GM12865 (cell line): ENCODE results near the gene DISP2.

Experiments used
- DNase-seq: peaks from one replicate; pipeline ENCODE4 v3.0.0; 2010; ENCODE audit warnings: low read depth
- H3K4me3 ChIP-seq: 2 replicates; pipeline ENCODE4 v1.5.1; 2011; ENCODE audit warnings: mild to moderate bottlenecking, low read depth, low read length, control low read depth
- CTCF ChIP-seq: IDR thresholded peaks from 2 replicates; pipeline ENCODE4 v1.5.1; 2011; ENCODE audit warnings: low read length, control low read depth, low read depth, inconsistent platforms; ENCODE audit not compliant: insufficient read depth; ENCODE audit errors: missing control alignments

The DISP2 gene

GRCh38 chr15:40313531-40314398, 44.3 kb upstream of the DISP2 start:
- TF ChIP-seq CTCF = no peak
- peak; percentile 39 for DNase-seq
- H3K4me3 ChIP-seq = no peak overlapping the region

GRCh38 chr15:40314723-40315276, 43.2 kb upstream of the DISP2 start:
- H3K4me3 ChIP-seq = no peak overlapping the region
- no peak for DNase-seq
- TF ChIP-seq CTCF = no peak

GRCh38 chr15:40316931-40317330, 41.1 kb upstream of the DISP2 start:
- H3K4me3 ChIP-seq = no peak overlapping the region
- DNase-seq = no peak
- TF ChIP-seq CTCF = no peak

- TF ChIP-seq CTCF = no peak
- no peak for DNase-seq
- H3K4me3 ChIP-seq = no peak overlapping the region
Measured at GRCh38 chr15:40317580-40317979, 40.4 kb upstream of the DISP2 start.

- no peak for DNase-seq
- TF ChIP-seq CTCF = no peak
- no peak overlapping the region for H3K4me3 ChIP-seq
Measured at GRCh38 chr15:40320409-40320808, 37.6 kb upstream of the DISP2 start.

- H3K4me3 ChIP-seq = no peak overlapping the region
- peak; percentile 87 for TF ChIP-seq CTCF
- DNase-seq = peak; percentile 74
Measured at GRCh38 chr15:40320931-40321371, 37.1 kb upstream of the DISP2 start.
